Measurements from ENCODE around the gene PAXX. TPM values are rescaled to one million over a fixed set of nuclear protein-coding genes. Genes with fewer than 3 reads are reported as not detected.
"Not testable (repeated sequence)": the region's sequence is repeated elsewhere in the genome, so short reads cannot be mapped to it uniquely, and the experiment has no call there.

PAXX gene
- total and polyA plus RNA-seq, 9 of the 15 experiments (the other 6 are each of a cell fraction or from before 2014, with no cell fraction given) = 1.2 to 175 (median 38.5) TPM

GRCh38 chr9:137004285-137004684 is 12.1 kb downstream of the PAXX start (continued):
- TF ChIP-seq, protein P1, sequence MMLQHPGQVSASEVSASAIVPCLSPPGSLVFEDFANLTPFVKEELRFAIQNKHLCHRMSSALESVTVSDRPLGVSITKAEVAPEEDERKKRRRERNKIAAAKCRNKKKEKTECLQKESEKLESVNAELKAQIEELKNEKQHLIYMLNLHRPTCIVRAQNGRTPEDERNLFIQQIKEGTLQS (IDR thresholded peaks at IDR 0.05) = peak; percentile 63
- TF ChIP-seq, protein P1 (CRISPR knock-in tag; conservative IDR thresholded peaks at IDR 0.05) = not testable (repeated sequence)
- TF ChIP-seq ZBTB33 (CRISPR knock-in tag; IDR thresholded peaks at IDR 0.05) = peak; percentile 83
- TF ChIP-seq CREB1 (IDR thresholded peaks at IDR 0.05) = not testable (repeated sequence)
- peak; percentile 54; the same call in 1 of the 2 replicates for TF ChIP-seq CREB1 (CRISPR knock-in tag; IDR thresholded peaks at IDR 0.05)
- peak; percentile 68; the same call in 1 of the 2 replicates for TF ChIP-seq CBX5 (IDR thresholded peaks at IDR 0.05; ENCODE audit: borderline replicate concordance, low read depth)
- TF ChIP-seq CREM (IDR thresholded peaks at IDR 0.05; ENCODE audit: low read depth) = peak; percentile 53; the same call in 1 of the 2 replicates
- peak; percentile 81 for TF ChIP-seq ATF7 (IDR thresholded peaks at IDR 0.05)

Data from K562 (cell line).